AG08396 (cell line): Measurements from ENCODE around the gene DIAPH2.
"Not testable (repeated sequence)": the region's sequence is repeated elsewhere in the genome, so short reads cannot be mapped to it uniquely, and the experiment has no call there.

Experiments
- DNase-seq: peaks from one replicate; pipeline ENCODE4 v3.0.0; 2012; ENCODE audit warnings: low spot score, mixed read lengths

The DIAPH2 gene

DNA sequence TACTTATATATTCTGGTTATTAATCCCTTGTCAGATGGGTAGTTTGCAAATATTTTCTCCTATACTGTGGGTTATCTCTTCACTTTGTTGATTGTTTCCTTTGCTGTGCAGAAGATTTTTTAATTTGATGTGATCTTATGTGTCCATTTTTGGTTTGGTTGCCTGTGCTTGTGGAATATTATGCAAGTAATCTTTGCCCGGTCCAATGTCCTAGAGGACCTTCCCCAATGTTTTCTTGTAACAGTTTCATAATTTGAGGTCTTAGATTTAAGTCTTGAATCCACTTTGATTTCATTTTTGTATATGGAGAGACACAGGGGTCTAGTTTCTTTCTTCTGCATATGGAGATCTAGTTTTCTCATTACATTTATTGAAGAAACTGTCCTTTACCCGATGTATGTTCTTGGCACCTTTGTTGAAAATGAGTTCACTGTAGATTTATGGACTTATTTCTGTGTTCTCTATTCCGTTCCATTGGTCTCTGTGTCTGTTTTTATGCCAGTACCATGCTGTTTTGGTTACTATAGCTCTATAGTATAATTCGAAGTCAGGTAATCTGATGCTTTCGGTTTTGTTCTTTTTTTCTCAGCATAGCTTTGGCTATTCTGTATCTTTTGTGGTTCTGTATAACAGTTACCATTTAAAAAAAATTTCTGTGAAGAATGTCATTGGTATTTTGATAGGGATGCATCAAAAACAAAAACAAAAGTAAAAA is 34.7 kb downstream of the DIAPH2 start:
- DNase-seq = no peak

GRCh38 chrX:96721354-96721753 is 36.7 kb downstream of the DIAPH2 start:
- no peak for DNase-seq

DNA sequence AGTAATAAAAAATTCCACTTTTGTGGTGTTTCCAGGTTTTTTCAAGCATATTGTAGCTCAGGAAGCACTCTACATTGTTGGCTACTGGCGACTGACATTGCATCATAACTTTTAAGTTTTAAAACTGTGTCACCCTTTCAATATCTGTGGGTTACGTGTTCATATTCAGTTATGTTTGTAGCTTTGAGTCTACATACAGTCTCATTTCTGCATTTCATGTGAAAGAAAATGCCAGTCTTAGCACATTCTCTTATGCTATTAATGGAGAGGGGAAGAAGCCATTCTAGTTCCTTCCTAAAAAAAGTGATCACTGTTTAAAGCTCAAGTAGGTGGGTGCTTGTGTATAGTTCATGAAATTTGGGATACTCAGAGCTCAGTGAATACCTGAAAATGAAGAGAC is 38.1 kb downstream of the DIAPH2 start:
- no peak for DNase-seq

- no peak for DNase-seq
Measured at GRCh38 chrX:96729053-96729452, 44.4 kb downstream of the DIAPH2 start.

DNA sequence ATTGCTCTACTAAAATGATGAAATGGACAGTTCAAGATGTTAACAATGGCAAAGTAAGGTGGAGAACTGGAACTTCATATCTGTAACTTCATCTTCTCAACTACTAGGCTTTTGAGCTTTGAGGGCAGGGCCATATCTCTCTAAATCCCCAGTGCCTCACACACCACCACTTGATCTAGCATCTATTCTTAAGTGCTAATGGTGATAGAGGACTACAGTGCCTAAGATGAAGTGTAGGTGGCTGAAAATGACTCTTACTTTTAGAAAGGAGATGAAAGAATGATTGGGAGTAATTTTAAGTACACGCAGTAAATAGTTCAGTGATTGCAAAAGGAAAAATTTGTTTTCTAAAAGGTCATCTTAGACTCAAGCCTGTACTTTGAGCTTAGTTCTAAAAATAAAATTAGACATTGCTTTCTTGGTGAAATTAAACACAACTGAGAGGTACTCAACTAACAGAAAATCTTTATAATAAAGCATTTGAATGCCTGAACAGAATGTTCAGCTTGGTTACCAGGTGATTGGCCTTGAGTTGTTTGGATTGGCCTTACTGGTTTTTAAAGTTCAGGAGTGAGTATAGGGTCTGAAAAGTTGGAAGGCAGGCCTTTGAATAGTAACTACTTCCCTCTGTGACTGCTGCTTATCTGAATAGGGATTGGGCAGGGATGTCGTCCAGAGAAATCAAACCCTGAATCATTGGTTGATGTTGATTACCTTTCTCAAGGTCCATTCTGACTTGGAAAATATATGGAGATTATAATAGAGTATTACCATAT is 45.4 kb downstream of the DIAPH2 start:
- DNase-seq = no peak

GRCh38 chrX:96731000-96731399 is 46.4 kb downstream of the DIAPH2 start:
- DNase-seq = not testable (repeated sequence)

DNA sequence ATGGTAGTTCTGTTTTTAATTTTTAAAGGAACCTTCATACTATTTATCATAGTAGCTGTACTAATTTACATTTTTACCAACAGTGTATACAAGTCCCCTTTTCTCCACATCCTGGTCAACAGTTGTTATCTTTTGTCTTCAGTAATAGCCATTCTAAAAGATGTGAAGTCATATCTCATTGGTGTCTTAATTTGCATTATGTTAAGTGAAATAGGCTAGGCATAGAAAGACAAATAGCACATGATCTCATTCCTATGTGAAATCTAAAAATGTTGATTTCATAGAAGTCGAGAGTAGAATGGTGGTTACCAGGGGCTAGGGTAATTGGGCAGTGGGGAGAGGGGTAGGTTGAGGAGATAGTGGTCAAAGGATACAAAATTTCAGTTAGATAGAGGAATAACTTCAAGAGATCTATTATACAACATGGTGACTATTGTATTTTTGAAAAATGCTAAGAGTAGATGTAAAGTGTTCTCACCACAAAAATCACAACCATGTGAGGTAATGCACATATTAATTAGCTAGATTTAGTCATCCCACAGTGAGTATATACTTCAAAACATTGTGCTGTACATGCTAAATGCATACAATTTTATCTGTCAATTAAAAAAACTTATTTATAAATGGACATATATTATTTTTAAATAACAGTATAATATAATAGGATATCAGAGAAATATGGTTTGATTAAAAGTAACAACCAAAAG is 58.9 kb downstream of the DIAPH2 start:
- no peak for DNase-seq

DNA sequence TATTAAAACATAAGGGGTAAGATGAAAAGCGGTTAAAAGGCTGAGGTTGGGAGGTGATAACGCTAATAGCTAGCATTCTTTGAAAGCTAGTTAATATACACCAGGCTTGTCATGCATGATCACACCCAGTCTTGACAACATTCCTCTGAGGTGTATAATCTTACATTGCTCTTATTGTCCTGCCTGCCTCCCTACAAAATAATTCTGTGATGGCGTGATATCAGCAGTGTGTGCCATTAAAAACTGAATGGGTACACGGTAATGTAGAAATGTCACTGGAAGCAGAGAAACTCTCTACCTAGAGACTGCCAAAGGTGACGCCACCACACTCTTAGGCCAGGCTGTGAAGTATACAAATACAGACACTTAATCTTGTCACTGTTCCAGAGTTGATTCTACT is 68.1 kb downstream of the DIAPH2 start:
- DNase-seq = no peak

- DNase-seq = no peak
Measured at GRCh38 chrX:96753230-96753629, 68.6 kb downstream of the DIAPH2 start.

DNA sequence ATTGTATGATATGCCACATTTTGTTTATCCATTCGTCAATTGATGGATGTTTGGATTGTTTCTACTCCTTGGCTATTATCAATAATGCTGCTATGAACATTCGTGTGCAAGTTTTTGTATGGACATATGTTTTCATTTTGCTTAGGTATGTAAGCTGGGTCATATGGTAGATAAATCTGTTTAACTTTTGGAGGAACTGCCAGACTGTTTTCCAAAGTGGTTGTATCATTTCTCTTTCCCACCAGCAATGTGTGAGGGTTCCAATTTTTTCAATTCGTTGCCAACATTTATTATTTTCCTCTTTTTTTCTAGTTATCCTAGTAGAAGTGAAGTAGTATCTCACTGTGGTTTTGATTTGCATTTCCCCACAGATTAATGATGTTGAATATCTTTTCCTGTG is 71.8 kb downstream of the DIAPH2 start:
- DNase-seq = no peak

GRCh38 chrX:96761566-96761965 is 76.9 kb downstream of the DIAPH2 start:
- no peak for DNase-seq

GRCh38 chrX:96763608-96764007 is 79.0 kb downstream of the DIAPH2 start:
- no peak for DNase-seq

DNA sequence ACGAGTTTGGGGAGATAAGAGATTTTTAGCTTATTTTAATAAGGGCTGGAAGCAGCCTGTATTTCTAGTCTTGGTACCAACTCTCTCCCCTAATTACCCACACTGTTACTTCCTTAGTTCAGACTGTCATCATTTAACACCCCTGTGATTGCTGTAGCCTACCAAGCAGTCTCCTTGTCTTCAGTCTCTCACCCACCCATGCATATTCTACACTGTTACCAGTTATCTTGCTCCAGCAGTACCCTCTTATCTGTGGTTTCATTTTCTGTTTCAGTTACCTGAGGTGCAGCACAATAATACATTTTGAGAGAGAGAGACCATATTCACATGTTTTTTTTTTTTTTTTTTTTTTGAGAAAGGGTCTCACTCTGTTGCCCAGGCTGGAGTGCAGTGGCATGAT is 80.2 kb downstream of the DIAPH2 start:
- no peak for DNase-seq

DNA sequence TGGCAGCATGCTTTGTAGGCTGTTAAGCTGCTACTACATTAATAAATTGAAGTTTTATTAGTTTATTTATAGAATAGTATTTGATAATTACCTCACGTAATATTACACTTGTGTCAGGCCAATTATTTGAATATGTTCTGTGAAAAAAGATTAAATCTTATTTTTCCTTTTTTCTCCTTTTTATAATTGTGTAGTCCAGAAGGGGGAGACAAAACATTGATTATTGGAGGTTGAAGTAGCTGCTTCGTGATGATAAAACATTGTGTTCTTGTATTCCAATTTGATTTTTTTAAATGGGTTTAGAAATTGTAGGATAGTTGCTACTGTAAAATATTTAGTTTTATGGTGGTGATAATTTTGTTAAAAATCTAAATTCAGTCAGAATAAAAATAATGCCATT is 85.7 kb downstream of the DIAPH2 start:
- peak; percentile 6 for DNase-seq

- no peak for DNase-seq
Measured at GRCh38 chrX:96771486-96771885, 86.8 kb downstream of the DIAPH2 start.

- no peak for DNase-seq
Measured at GRCh38 chrX:96774116-96774515, 89.5 kb downstream of the DIAPH2 start.

DNA sequence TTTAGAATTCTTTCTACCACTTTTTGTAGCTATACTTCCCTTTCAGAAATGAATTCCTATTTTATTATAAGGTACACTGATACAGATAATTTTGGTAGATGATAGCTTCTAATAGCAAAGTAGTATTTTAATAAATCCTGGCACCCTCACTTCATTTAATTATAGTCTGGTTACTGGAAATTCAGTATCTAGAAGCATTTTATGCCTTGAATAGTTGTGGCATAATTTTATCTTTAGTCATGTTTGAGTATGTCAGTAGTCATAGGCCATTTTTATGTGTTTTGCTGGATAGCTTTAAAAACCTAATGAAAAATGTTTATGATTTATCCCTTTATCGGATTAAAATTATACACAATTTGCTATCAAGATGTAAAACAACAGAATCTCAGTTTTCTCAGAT is 92.3 kb downstream of the DIAPH2 start:
- peak; percentile 3 for DNase-seq

GRCh38 chrX:96791559-96791958 is 106.9 kb downstream of the DIAPH2 start:
- DNase-seq = peak; percentile 9

GRCh38 chrX:96792047-96792446 is 107.4 kb downstream of the DIAPH2 start:
- no peak for DNase-seq

- no peak for DNase-seq
Measured at GRCh38 chrX:96798982-96799381, 114.3 kb downstream of the DIAPH2 start.

GRCh38 chrX:96807318-96807717 is 122.7 kb downstream of the DIAPH2 start:
- DNase-seq = no peak

DNA sequence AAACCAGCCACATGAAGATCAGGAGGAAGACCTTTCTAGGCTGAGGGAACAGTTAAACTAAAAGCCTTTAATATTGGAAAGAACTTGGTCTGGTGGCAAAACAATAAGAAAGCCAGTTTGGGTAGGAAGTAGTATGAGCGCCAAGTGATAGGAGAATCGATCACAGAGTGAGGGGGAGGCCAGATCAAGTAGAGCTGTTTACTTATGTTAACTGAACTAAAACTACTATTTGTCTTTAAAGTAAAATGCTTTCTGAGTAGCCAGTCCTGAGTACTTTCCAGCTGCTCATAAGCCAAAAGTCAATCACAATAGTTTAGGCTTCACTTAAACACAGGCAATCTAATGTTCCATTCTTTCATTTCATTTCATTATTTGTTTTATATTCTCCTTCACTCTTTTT is 136.3 kb downstream of the DIAPH2 start:
- no peak for DNase-seq

GRCh38 chrX:96824166-96824565 is 139.5 kb downstream of the DIAPH2 start:
- no peak for DNase-seq
